Hindlimb muscle (tissue), 1 donor: ENCODE measurements around the gene TACR2. TPM values are rescaled to one million over a fixed set of nuclear protein-coding genes. Genes with fewer than 3 reads are reported as not detected.

Experiments
- DNase-seq: peaks from one replicate; pipeline ENCODE4 v3.0.0-alpha.2; 2013
- polyA plus RNA-seq: library from polyadenylated mRNA; unstranded; fragments of 120-200 nt; gene quantifications from one replicate; pipeline ENCODE4 v1.2.1, GENCODE V29; 2013; ENCODE audit not compliant: insufficient read length

TACR2 gene
- 0.77 TPM for polyA plus RNA-seq

- no peak for DNase-seq
These were observed at the start of gene TACR2 for GRCh38 chr10:69416695-69417094. TSS of gene TACR2 (minus strand) at chr10:69416918. CDS start at chr10:69416323, 595 bp downstream.

GRCh38 chr10:69466158-69466490 lies 49.4 kb upstream of the TACR2 start:
- DNase-seq = no peak

- no peak for DNase-seq
These were observed 48.9 kb upstream of the TACR2 start for GRCh38 chr10:69465457-69466157.

- no peak for DNase-seq
These were observed 48.2 kb upstream of the TACR2 start for GRCh38 chr10:69464801-69465401.

GRCh38 chr10:69464401-69464800 lies 47.7 kb upstream of the TACR2 start:
- DNase-seq = no peak

- no peak for DNase-seq
These were observed 47.2 kb upstream of the TACR2 start for GRCh38 chr10:69463886-69464285.

GRCh38 chr10:69461243-69462025 lies 44.7 kb upstream of the TACR2 start:
- no peak for DNase-seq

- DNase-seq = no peak
These were observed 44.0 kb upstream of the TACR2 start for GRCh38 chr10:69460576-69461242.

GRCh38 chr10:69459893-69460575 lies 43.3 kb upstream of the TACR2 start:
- DNase-seq = no peak

- DNase-seq = no peak
These were observed 42.5 kb upstream of the TACR2 start for GRCh38 chr10:69459101-69459790.

GRCh38 chr10:69458430-69459100 lies 41.8 kb upstream of the TACR2 start:
- no peak for DNase-seq

- no peak for DNase-seq
These were observed 41.1 kb upstream of the TACR2 start for GRCh38 chr10:69457771-69458237.

- DNase-seq = no peak
These were observed 40.4 kb upstream of the TACR2 start for GRCh38 chr10:69456880-69457693.

- no peak for DNase-seq
These were observed 38.5 kb upstream of the TACR2 start for GRCh38 chr10:69455006-69455763.

GRCh38 chr10:69453795-69454194 lies 37.1 kb upstream of the TACR2 start:
- DNase-seq = no peak

- no peak for DNase-seq
These were observed 36.1 kb upstream of the TACR2 start for GRCh38 chr10:69452676-69453415.

GRCh38 chr10:69451784-69452251 lies 35.1 kb upstream of the TACR2 start:
- DNase-seq = no peak

GRCh38 chr10:69451209-69451783 lies 34.6 kb upstream of the TACR2 start, which contains the start of gene TSPAN15:
TSS of gene TSPAN15 (plus strand) at chr10:69451465. CDS start at chr10:69451595, 130 bp downstream.
- DNase-seq = peak; percentile 87
